GM20431 (cell line): ENCODE results near the gene DLX1.
"Not testable (repeated sequence)": the region's sequence is repeated elsewhere in the genome, so short reads cannot be mapped to it uniquely, and the experiment has no call there.

Source experiments
- in situ Hi-C: fragments of 300-500 bp; cut with MseI, MboI; formaldehyde crosslinking; loops from one replicate; pipeline ENCODE4 v1.15.0; 2020; ENCODE audit warnings: low sequenced_read_pairs; ENCODE audit not compliant: unreplicated experiment

Gene DLX1

GRCh38 chr2:172062402-172063004, 22.8 kb upstream of the DLX1 start:
- in situ Hi-C loops, result no loop called here

- in situ Hi-C loops, result no loop called here
Observed at GRCh38 chr2:172063446-172063845, 21.9 kb upstream of the DLX1 start.

GRCh38 chr2:172065111-172065510, 20.2 kb upstream of the DLX1 start:
- in situ Hi-C loops, result no loop called here

- in situ Hi-C loops, result no loop called here
Observed at GRCh38 chr2:172066394-172066886, 18.9 kb upstream of the DLX1 start.

GRCh38 chr2:172067905-172068304, 17.4 kb upstream of the DLX1 start:
- in situ Hi-C loops, result not testable (repeated sequence)

- in situ Hi-C loops, result no loop called here
Observed at GRCh38 chr2:172070936-172071335, 14.4 kb upstream of the DLX1 start.

- in situ Hi-C loops, result no loop called here
Observed at GRCh38 chr2:172072303-172072702, 13.0 kb upstream of the DLX1 start.

GRCh38 chr2:172072706-172073105, 12.6 kb upstream of the DLX1 start:
- in situ Hi-C loops, result no loop called here

- in situ Hi-C loops, result no loop called here
Observed at GRCh38 chr2:172073518-172073917, 11.8 kb upstream of the DLX1 start.

- in situ Hi-C loops, result no loop called here
Observed at GRCh38 chr2:172074254-172074653, 11.1 kb upstream of the DLX1 start.

GRCh38 chr2:172079416-172079815, 5.9 kb upstream of the DLX1 start:
- in situ Hi-C loops, result no loop called here

GRCh38 chr2:172079838-172080640, 5.3 kb upstream of the DLX1 start:
- in situ Hi-C loops, result no loop called here

- in situ Hi-C loops, result no loop called here
Observed at GRCh38 chr2:172080641-172081220, 4.6 kb upstream of the DLX1 start.

- in situ Hi-C loops, result no loop called here
Observed at GRCh38 chr2:172081221-172082022, 3.9 kb upstream of the DLX1 start.

- in situ Hi-C loops, result no loop called here
Observed at GRCh38 chr2:172082105-172082943, 3.0 kb upstream of the DLX1 start.

GRCh38 chr2:172082944-172083627, 2.2 kb upstream of the DLX1 start:
- in situ Hi-C loops, result no loop called here

- in situ Hi-C loops, result no loop called here
Observed at GRCh38 chr2:172083628-172084394, 1.5 kb upstream of the DLX1 start.

- in situ Hi-C loops, result no loop called here
Observed at GRCh38 chr2:172084395-172084644, 987 bp upstream of the DLX1 start.
